ENCODE results near the gene RFXANK.

DNA sequence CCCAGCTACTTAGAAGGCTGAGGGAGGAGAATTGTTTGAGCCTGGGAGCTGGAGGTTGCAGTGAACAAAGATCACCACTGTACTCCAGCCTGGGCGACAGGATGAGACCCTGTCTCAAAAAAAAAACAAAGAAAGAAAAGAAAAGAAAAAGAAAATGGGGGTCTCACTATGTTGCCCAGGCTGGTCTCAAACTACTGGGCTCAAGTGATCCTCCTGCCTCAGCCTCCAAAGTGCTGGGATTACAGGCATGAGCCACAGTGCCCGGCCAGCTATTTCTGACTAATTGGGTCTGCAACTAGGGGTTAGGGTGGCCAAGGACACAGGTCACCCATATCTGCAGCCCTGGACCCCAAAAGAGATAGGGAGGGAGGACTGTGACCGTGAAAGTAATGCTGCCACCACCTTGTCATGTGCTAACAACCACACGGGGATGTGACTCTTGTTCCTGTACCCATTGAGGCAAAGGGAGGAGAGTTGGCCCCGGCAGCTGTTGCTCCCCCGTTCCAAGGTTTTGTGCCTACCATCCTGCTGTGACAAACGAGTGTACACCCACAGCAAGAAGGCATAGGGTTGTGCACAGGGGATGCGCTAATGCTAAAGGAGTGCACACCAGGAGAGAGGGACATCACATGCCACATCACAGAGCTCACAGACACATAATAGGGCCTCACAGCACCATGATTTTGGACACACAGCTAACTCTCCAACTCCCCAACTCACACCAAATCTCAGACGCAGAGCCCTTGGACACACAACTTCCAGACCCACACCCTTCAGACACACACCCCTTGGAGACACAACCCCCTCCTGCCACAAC is 22.6 kb upstream of the RFXANK start:
- TF ChIP-seq, protein P1, sequence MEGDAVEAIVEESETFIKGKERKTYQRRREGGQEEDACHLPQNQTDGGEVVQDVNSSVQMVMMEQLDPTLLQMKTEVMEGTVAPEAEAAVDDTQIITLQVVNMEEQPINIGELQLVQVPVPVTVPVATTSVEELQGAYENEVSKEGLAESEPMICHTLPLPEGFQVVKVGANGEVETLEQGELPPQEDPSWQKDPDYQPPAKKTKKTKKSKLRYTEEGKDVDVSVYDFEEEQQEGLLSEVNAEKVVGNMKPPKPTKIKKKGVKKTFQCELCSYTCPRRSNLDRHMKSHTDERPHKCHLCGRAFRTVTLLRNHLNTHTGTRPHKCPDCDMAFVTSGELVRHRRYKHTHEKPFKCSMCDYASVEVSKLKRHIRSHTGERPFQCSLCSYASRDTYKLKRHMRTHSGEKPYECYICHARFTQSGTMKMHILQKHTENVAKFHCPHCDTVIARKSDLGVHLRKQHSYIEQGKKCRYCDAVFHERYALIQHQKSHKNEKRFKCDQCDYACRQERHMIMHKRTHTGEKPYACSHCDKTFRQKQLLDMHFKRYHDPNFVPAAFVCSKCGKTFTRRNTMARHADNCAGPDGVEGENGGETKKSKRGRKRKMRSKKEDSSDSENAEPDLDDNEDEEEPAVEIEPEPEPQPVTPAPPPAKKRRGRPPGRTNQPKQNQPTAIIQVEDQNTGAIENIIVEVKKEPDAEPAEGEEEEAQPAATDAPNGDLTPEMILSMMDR (IDR thresholded peaks at IDR 0.05): no peak
- TF ChIP-seq POLR2A (IDR thresholded peaks at IDR 0.05) (no peak), POLR2AphosphoS5 (IDR thresholded peaks at IDR 0.05; ENCODE audit: insufficient read depth in 1 of 2, low read depth in 1 of 2) (no peak)

Measured in vagina (tissue), 2 donors.